Erythroblast (primary cell): Measurements from ENCODE around the gene THSD4.

ENCODE experiments used
- GATA1 ChIP-seq: IDR thresholded peaks from 2 replicates; pipeline ENCODE4 v1.6.1; 2011; ENCODE audit warnings: low read depth, mild to moderate bottlenecking, control low read depth, low read length, moderate library complexity
- POLR2A ChIP-seq: IDR thresholded peaks from 2 replicates; pipeline ENCODE4 v1.6.1; 2011; ENCODE audit warnings: mild to moderate bottlenecking, low read length

GRCh38 chr15:71379893-71380292 lies 264.6 kb downstream of the THSD4 start:
- TF ChIP-seq POLR2A: no peak
- no peak for TF ChIP-seq GATA1
